Liver (tissue), 3 donors: ENCODE data around the gene MFNG.

Source experiments
- CTCF ChIP-seq: fragments of 150-350 bp; IDR thresholded peaks from 2 replicates; pipeline ENCODE4 v1.5.1; 2017; ENCODE audit warnings: improper control_type of control experiment, low read depth, low read length; ENCODE audit not compliant: missing input control
- RAD21 ChIP-seq, 2 donors: IDR thresholded peaks; 2 replicates each; pipeline ENCODE4 v1.6.1; 2016; ENCODE audit warnings: antibody characterized with exemption in 2 of 2, mild to moderate bottlenecking in 2 of 2
- SP1 ChIP-seq: IDR thresholded peaks from 2 replicates; pipeline ENCODE4 v1.6.1; 2018; ENCODE audit warnings: antibody characterized with exemption, mild to moderate bottlenecking
- TF ChIP-seq, protein P1 (sequence below): IDR thresholded peaks from 2 replicates; pipeline ENCODE4 v1.6.1; 2016; ENCODE audit warnings: antibody characterized with exemption
- donor health status: healthy.
- donor health status: healthy.

DNA sequence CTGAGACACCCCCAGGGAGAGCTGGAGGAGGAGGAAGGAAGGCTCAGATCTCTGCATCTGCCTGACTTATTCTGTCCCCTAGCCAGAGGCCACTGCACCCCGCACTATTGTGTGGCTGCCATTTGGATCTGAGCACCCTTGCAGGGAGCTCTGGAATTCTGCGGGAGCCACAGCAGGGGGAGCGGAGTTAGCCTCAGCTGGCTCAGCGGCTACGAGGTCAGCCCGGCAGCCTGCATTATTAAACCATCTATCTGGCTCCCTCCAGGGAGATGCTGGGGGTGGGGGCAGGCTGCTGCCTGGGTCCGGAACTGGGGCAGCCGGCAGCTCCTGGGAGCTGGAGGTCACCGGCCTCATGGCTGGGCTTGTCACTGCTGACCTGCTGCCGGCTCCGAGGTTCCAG lies 52.4 kb downstream of the MFNG start:
- TF ChIP-seq RAD21 (IDR thresholded peaks at IDR 0.05) = no peak
- TF ChIP-seq, protein P1, sequence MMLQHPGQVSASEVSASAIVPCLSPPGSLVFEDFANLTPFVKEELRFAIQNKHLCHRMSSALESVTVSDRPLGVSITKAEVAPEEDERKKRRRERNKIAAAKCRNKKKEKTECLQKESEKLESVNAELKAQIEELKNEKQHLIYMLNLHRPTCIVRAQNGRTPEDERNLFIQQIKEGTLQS = no peak
- no peak for TF ChIP-seq CTCF
- TF ChIP-seq SP1 = no peak
